ENCODE results near the gene IFIT3.
"Not testable (repeated sequence)": the region's sequence is repeated elsewhere in the genome, so short reads cannot be mapped to it uniquely, and the experiment has no call there.

Gene IFIT3

DNA sequence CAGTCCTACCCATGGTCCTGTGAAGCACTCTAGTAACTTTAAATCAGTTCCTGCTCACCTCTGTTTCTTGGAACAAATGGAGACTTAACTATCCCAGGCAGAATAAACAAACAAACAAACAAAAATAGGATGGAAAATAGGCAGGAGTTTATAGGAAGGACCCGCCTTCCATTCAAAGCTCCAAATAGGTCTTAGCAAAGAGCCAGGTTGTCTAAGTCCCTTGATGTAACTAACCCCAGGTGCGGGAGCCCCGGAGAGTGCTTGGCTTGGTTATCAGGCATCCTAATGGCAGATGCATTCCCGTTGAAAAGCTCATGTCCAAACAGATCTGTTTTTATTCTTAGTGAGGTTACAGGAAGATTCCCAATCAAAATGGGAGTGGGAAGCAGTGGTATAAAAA is 23.8 kb upstream of the IFIT3 start:
- no peak for DNase-seq (ENCODE audit: low read depth in 3 of 3)

DNA sequence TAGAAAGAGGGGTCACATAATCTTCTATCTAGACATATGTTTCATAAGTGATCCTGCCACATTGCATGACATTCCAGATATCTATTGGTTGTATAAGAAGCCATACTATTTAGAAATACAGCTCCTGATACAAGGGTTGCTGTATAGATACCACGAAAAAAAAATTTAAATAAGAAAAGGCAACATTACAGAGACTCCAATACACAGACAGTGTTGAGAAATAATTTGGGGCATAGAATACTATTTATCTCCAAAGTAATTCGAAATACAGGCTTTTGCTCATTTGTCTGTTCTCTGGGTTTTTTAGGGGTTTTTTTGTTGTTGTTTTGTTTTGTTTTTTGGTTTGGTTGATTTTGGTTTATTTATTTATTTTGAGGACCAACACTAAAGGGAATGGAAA is 23.4 kb upstream of the IFIT3 start:
- DNase-seq (ENCODE audit: low read depth in 3 of 3) = no peak

DNA sequence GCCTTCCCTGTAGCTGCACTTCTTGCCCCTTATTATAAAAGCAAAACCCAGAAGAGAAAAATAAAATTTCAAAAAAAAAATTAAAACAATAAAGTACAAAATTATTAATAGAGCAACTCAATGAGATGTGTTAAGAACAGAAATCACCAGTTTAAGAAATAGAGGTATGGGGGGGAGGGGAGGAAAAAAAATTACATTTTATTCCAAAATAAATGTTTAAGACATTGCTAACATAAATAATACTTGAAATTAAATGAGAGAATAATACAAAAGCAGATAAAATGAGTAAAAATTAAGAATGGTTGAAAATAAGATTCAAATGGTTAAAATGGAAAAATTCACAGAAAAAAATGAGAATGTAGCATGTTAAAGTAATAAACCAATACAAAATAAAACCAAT is 22.9 kb upstream of the IFIT3 start:
- no peak for DNase-seq (ENCODE audit: low read depth in 3 of 3)

DNA sequence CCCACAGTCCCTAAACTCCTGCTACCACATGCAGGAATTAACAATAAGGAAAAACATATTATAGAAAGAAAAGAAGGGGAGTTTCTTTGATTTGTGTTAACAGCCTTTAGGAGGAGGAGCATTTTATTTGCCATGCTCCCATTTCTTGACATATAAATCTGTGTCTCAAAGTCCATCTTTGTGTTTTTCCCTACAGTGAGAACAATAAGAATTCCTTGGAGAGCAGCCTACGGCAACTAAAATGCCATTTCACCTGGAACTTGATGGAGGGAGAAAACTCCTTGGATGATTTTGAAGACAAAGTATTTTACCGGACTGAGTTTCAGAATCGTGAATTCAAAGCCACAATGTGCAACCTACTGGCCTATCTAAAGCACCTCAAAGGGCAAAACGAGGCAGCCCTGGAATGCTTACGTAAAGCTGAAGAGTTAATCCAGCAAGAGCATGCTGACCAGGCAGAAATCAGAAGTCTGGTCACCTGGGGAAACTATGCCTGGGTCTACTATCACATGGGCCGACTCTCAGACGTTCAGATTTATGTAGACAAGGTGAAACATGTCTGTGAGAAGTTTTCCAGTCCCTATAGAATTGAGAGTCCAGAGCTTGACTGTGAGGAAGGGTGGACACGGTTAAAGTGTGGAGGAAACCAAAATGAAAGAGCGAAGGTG is 21.9 kb upstream of the IFIT3 start:
- no peak for DNase-seq (ENCODE audit: low read depth in 3 of 3)

DNA sequence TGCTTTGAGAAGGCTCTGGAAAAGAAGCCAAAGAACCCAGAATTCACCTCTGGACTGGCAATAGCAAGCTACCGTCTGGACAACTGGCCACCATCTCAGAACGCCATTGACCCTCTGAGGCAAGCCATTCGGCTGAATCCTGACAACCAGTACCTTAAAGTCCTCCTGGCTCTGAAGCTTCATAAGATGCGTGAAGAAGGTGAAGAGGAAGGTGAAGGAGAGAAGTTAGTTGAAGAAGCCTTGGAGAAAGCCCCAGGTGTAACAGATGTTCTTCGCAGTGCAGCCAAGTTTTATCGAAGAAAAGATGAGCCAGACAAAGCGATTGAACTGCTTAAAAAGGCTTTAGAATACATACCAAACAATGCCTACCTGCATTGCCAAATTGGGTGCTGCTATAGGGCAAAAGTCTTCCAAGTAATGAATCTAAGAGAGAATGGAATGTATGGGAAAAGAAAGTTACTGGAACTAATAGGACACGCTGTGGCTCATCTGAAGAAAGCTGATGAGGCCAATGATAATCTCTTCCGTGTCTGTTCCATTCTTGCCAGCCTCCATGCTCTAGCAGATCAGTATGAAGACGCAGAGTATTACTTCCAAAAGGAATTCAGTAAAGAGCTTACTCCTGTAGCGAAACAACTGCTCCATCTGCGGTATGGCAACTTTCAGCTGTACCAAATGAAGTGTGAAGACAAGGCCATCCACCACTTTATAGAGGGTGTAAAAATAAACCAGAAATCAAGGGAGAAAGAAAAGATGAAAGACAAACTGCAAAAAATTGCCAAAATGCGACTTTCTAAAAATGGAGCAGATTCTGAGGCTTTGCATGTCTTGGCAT is 21.1 kb upstream of the IFIT3 start:
- DNase-seq (ENCODE audit: low read depth in 3 of 3) = no peak

DNA sequence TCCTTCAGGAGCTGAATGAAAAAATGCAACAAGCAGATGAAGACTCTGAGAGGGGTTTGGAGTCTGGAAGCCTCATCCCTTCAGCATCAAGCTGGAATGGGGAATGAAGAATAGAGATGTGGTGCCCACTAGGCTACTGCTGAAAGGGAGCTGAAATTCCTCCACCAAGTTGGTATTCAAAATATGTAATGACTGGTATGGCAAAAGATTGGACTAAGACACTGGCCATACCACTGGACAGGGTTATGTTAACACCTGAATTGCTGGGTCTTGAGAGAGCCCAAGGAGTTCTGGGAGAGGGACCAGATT is 20.6 kb upstream of the IFIT3 start:
- no peak for DNase-seq (ENCODE audit: low read depth in 3 of 3)

DNA sequence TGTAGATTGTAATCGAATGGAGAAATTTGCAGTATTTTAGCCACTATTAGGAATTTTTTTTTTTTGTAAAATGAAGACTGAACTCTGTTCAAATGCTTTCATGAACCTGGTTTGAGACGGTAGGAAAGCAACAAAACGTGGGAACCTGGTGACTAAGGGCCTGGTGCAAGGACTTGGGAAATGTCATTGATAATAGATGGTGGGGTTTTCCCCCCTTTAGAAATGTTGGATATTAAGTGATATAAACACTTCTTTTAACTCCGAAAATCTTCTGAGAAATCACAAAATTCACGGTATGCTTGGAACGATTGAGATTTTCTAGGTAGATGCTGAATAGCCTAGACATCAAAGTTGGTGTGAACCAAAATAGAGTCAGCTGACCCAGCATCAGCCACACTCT is 19.5 kb upstream of the IFIT3 start:
- no peak for DNase-seq (ENCODE audit: low read depth in 3 of 3)

DNA sequence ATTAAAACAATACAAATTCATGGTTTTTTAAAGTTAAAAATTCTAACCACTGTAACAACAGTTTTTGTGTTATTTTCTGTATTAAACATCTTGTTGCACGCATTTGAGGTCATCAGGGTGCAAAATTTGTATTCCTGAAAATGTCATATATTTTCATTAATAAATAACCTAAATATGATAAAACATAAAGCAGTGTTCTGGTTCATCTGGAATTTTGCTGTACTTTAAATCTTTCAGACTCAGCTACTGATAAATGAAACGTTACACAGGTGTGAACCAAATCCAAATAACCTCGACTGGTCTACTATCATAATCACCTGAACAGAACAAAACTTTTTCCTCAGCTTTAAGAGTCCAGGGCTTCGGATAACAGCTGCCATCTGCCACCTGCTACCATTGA is 19.1 kb upstream of the IFIT3 start:
- no peak for DNase-seq (ENCODE audit: low read depth in 3 of 3)

DNA sequence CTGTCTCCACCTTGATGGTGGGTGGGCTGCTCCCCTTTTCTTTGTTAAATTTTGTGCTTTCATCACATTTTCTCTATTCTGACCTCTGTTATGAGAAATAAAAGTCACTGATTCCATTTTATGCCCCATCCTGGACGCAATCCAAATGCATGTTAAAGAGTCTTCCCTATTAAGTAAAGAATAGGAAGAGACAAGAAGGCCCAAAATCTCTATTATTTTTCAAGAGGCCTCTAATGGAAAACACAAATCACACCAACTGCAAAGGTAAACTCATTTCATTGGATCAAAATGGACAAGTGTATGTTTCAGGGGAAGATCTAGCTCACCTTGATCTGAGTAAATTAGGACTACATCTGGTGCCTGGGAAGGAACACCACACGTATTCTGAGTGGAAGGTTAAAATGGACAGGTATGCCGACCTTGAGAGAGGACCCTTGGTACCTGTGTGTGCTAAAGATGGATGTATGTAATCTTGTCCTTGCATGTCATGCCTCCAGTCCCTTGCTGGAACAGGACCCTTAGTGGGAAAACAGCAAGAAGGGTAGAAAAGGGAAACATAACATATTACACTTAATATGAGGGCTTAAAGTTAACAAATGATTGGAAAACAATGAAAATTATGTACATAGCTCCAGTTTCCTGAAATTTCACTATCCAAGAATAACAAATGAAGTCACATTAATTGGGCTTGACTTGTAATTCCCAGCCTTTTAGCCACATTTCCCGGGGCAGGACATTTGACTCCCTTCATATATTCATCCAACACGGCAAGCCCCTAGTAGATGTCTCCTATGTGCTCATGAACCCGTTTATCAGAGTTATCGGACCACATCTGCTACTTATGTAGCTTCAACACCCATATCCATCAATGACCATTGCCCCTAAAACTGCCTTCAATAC is 18.4 kb upstream of the IFIT3 start:
- no peak for DNase-seq (ENCODE audit: low read depth in 3 of 3)

DNA sequence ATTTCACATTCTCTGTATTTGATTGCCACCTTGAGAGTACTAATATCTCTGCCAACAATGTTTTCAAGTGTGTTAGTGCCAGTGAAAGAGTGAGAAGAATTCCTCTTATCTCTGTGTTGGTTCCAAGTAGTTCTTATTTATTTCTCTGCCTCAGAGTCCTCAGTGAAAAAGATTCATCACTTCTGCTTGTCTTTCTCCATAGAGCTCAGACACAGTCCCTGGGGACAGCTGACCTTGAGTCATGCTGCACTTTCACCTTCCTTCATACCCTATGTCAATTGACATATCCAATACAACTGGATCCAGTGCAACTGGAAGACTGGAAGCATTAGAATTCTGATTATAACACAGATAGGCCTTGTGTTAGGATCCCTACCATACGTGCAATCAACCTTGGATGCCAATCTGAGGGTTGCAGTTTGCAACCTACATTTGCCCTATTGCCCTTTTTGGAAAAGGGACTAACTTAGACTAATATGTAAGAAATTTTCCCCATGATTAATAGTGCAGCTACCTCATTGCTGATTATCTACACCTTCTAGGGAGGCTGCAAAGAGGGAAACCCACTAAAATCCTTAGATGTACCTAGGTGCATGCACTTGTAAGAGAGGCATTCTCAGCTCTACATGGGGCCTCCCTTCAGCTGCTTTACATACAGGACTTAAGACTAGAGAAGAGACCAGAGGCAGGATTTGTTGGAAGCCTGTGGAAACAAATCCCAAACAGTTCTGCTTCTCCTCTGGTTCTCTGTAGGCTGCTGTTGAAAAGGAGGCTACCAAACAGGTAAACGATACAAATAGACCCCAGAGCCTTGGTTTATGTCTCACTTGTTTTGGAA is 17.5 kb upstream of the IFIT3 start:
- no peak for DNase-seq (ENCODE audit: low read depth in 3 of 3)

DNA sequence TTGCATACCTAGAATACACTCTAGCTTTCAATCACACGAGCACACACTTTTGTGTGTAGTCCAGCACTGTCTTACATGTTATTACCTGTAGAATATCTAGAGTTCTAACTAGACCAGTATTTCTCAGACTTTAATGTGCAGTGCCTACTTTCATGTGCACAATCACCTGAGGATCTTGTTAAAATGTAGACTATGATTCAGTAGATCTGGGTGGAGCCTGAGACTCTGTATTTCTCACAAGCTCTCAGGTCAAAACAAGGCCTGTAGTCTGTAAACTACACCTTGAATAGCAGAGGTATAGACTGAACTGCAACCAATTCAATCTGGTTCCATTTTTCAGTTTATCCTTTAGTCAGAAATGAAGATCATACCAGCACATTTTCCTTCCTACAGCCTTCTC is 14.8 kb upstream of the IFIT3 start:
- no peak for DNase-seq (ENCODE audit: low read depth in 3 of 3)

DNA sequence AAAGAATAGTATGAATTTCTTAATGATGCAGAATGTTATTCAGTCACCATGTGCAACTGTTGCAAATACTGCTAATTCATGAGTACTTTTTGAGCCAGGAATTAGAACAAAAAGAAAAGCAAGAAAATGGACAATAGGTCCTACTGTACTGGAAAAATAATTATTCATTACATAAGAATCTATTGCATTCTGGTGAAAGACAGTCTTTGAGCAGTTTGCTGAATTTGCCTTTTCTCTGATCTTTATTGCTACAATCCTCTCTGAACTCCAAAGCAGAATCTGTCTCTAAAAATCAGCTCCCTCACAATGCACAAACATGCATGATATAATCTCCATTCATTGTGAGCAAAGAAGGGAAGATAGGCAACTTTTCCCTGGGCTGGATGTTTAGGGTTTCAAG is 13.1 kb upstream of the IFIT3 start:
- DNase-seq (ENCODE audit: low read depth in 3 of 3) = no peak

DNA sequence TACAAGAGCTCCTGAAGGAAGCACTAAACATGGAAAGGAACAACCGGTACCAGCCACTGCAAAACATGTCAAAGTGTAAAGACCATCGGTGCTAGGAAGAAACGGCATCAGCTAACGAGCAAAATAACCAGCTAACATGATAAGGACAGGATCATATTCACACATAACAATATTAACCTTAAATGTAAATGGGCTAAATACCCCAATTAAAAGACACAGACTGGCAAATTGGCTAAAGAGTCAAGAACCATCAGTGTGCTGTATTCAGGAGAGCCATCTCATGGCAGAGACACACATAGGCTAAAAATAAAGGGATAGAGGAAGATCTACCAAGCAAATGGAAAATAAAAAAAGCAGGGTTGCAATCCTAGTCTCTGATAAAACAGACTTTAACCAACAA is 9.8 kb upstream of the IFIT3 start:
- DNase-seq (ENCODE audit: low read depth in 3 of 3) = not testable (repeated sequence)

DNA sequence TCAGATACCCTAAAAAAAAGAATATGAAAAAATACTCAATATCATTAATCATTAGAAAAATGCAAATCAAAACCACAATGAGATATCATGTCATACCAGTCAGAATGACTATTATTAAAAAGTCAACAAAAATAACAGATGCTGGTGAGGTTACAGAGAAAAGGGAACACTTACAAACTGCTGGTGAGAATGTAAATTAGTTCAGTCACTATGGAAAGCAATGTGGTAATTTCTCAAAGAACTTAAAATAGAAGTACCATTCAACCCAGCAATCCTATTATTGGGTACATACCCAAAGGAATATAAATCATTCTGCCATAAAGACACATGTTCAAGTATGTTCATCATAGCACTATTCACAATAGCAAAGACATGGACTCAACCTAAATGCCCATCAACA is 2.7 kb upstream of the IFIT3 start:
- not testable (repeated sequence) for DNase-seq (ENCODE audit: low read depth in 3 of 3)

DNA sequence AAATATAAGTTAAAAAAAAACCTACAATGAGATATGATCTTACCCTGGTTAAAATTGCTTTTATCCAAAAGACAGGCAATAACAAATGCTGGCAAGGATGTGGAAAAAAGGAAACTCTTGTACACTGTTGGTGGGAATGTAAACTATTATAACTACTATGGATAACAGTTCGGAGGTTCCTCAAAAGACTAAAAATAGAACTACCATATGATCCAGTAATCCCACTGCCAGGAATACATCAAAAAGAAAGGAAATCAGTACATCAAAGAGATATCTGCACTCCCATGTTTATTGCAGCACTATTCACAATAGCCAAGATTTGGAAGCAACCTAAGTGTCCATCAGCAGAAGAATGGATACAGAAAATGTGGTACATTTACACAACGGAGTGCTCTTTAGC is 1.9 kb upstream of the IFIT3 start:
- DNase-seq (ENCODE audit: low read depth in 3 of 3) = not testable (repeated sequence)

DNA sequence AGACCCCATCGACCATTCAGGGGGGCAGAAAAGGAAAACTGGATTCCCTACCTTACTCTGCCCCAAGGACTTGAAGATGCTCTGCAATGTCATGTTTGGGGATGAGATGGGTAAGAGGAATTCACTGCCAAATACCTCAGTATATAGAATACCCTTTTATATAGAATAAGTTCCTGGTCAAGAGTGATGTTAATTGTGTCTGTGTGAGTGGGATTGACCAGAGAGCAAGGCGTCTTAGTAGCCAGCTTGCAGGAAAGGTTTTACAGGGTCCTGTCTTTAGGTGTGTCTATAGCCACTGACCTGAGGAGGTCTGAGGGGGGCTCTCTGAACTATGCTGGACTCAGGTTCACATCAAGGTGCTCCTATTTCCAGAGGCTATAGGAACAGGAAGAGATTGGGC is 1.4 kb downstream of the IFIT3 start:
- DNase-seq (ENCODE audit: low read depth in 3 of 3) = no peak

DNA sequence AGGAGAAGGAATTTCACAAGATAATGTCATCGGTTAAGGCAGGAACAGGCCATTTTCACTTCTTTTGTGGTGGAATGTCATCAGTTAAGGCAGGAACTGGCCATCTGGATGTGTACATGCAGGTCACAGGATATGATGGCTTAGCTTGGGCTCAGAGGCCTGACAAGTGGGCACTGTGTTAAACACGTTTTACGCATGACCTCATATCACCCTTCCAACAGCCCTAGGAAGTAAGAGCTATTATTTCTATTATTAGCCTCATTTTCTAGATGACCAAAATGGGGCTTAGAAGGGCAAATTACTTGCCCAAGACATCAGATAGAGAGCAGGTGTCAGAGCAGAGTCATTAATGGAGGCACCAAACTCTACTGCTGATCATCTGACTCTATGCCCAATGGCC is 2.2 kb downstream of the IFIT3 start:
- not testable (repeated sequence) for DNase-seq (ENCODE audit: low read depth in 3 of 3)

DNA sequence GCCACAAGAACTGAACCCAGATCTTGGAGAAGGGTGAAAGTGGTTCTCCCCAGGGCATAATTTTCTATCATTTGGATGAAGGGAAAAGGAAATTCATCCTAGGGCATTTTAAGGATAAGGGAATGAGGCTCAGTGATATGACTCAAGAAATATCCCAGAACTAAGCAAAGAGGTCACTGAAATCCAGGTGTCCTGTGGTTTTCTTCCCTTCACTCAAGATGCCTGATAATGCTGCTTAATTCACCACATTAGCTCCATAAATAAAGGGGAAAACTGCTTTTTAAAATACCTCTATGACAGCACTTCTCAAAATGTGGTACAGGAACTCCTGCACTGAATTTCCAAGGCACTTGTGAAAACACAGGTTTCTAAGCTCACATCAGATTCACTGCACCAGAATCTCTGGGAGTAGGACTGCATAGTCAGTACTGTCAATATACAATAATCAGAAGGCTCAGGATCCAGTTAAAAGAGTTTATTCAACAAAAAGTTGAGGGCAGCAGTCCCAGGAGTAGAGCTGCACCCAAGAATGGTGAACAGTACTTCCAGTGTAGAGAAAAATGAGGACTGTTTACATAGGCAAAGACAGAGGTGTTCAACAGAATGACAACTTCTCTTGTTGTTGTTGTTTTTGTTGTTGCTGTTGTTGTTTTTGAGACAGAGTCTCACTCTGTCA is 2.9 kb downstream of the IFIT3 start:
- no peak for DNase-seq (ENCODE audit: low read depth in 3 of 3)

DNA sequence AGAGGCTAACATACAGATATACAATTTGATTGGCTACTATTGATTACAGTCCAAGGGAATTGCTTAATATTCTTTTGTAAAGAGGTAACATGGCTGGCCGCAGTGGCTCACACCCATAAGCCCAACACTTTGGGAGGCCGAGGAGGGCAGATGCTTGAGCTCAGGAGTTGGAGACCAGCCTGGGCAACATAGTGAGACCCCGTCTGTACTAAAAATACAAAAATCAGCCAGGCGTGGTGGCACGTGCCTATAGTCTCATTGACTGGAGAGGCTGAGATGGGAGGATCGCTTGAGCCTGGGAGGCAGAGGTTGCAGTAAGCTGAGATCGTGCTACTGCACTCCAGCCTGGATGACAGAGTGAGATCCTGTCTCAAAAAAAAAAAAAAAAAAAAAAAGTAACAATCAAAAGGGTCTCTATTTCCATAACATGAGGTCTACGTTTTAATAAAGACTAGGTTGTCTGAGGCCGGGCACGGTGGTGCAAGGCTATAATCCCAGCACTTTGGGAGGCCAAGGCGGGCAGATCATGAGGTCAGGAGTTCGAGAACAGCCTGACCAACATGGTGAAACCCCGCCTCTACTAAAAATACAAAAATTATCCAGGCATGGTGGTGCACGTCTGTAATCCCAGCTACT is 3.8 kb downstream of the IFIT3 start:
- DNase-seq (ENCODE audit: low read depth in 3 of 3) = not testable (repeated sequence)

DNA sequence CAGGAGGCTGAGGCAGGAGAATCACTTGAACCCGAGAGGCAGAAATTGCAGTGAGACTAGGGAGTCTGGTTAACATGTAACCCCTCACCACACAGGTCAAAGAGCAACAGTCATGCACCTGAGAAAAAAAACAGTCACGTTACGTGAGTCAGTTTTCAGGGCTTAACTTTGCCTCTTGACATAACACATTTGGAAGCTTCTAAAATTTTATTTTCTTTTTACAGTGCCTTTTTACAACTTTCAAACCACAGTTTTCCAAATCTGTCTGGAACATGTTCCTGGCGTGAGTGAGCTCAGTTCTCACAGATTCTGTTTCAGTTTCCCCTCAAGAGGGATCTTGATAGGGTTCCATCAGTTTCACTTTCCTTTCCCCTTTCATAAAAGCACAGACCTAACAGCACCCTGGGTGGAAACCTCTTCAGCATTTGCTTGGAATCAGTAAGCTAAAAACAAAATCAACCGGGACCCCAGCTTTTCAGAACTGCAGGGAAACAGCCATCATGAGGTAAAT is 4.4 kb downstream of the IFIT3 start:
- DNase-seq (ENCODE audit: low read depth in 3 of 3) = no peak

Data from stimulated activated CD4-positive, alpha-beta T cell treated with anti-CD3 and anti-CD28 coated beads, TNF-alpha, amount 100 ng/mL, for 48 hours (primary cell).